Astrocyte of the cerebellum (primary cell): ENCODE data around the gene ATP5ME.

Experiments
- DNase-seq: peaks from one replicate; pipeline ENCODE4 v3.0.0-alpha.2; 2011; ENCODE audit warnings: low read depth
- H3K4me3 ChIP-seq: 2 replicates; pipeline ENCODE4 v1.5.1; 2011; ENCODE audit warnings: mild to moderate bottlenecking, low read depth, low read length, moderate library complexity
- CTCF ChIP-seq: IDR thresholded peaks from 2 replicates; pipeline ENCODE4 v1.5.1; 2012; ENCODE audit warnings: low read length, low read depth, moderate library complexity, mild to moderate bottlenecking; ENCODE audit errors: missing control alignments
- in situ Hi-C: cut with HindIII; loops from 2 replicates; pipeline ENCODE4 v1.10.0; 2017; ENCODE audit warnings: low sequenced_read_pairs

Gene ATP5ME

DNA sequence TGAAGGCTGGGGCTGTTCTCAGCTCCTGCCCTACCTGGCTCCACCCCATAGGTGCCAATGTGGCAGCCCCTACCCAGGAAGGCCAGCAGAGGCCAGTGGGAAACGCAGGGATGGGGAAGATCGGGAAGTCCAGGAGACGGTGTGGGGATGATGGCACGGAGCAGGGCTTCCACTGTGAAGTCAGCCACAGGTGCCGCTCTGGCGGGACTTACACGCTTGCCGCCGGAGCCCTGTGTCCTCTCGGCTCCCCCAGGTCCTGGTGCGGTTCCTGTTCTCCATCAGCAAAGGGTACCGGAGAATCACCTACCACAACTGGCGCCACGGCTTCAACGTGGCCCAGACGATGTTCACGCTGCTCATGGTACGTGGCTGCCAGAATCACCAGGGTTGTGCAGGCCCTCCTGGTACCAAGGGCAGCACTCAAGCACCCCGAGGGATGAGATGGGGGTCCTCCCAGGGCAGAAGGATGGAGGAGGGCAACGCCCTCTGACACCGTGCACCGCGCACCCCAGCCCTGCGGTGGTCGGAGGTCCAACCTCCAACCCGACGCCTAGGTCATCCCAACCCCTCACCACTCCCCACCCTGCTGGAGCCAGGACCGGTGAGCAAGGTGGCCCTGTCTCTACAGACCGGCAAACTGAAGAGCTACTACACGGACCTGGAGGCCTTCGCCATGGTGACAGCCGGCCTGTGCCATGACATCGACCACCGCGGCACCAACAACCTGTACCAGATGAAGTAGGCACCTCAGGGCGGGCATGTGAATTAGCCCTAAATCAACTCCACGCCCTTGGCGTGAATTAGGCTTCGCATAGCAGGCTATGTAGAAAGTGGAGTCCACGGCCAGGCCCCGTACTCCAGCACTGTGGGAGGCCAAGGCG, 12.0 kb downstream of the ATP5ME start:
- in situ Hi-C loops: no loop called here
- no peak for TF ChIP-seq CTCF
- H3K4me3 ChIP-seq: no peak overlapping the region
- no peak for DNase-seq

DNA sequence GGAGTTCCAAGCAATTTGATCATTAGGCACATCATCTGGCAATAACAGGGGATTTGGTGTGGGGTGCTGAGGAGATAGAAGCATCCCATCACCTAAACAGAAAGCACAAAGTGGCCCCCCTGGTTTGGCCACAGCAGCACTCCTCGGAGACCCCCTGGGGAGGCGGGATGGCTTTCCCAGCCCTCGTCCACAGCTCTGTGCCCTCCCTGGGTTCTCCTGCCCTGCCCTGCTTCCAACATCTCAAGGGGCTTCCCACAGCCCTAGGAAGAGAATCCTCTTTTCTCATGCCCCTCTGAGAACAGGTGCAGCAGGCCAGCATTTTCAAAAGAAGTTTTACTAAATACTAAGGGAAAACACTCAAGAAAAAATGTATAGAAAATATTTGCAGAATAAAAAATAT, 12.8 kb downstream of the ATP5ME start:
- no peak for TF ChIP-seq CTCF
- in situ Hi-C loops: no loop called here
- DNase-seq: no peak
- H3K4me3 ChIP-seq: no peak overlapping the region

GRCh38 chr4:660401-660800, 13.7 kb downstream of the ATP5ME start:
- H3K4me3 ChIP-seq: no peak overlapping the region
- in situ Hi-C loops: no loop called here
- DNase-seq: no peak
- no peak for TF ChIP-seq CTCF

DNA sequence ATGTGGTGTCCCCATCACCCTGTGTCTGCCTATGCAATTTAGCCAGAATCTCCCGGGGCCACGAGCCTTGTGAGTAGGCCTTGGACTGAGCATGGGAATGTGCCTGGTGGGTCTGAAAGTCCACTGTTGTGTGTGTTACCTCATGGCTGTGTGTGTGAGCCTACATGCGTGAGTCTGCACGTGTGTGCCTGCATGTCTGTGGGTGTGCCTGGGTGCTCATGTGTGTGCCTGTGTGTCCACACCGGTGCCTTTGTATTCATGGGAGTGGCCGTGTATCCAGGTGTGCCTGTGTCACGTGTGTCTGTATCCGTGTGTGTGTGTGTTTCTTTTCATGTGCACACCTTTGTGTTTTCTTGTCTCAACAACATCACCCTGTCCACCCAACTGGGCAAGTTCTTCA, 14.2 kb downstream of the ATP5ME start:
- TF ChIP-seq CTCF: no peak
- no peak for DNase-seq

DNA sequence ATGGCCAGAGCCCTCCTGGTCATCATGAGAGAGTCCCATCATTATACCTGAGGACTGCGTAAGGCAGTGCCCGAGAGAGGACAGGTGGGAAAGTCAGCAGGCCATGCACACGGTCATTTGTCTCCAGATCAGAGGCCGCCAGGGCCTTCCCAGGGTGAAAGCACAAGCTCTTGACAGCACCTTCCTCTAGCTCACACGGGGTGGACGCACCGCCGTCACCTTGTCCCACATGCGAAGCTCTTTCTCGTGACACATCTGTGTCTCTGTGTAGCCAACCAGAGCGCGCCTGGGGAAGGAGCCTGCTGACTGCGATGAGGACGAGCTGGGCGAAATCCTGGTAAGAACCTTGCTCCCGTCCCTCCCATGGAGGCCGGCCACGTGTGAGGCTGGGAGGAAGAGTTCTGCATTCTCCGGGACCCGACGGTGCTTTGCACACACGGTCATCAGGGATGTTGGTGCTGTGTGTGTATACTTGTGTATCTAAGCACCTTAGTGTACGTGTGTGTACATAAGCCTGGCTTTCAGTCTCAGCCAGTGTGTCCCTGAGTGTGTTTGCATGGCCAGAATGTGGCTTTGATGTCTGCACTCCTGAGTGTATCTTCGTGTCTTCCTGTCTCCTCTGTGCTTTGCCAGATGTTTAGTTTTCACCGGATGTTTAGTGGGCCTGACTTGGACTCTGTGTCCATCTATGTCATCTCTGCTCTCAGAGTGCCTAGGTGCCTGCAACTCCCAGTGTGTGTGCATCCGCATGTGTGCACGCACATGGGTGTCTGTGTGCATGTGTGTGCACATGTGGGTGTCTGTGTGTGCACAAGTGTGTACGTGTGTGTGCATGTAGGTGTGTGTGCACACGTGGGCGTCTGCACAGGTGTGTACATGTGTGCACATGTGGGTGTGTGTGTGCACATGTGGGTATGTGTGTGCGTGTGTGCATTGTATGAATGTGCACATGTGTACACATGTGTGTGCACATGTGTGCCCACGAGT, 15.1 kb downstream of the ATP5ME start:
- no peak for DNase-seq
- in situ Hi-C loops: no loop called here
- TF ChIP-seq CTCF: no peak
- no peak overlapping the region for H3K4me3 ChIP-seq

More for the DNA sequence above, 14.2 kb downstream of the ATP5ME start:
- in situ Hi-C loops: no loop called here
- H3K4me3 ChIP-seq: no peak overlapping the region

- TF ChIP-seq CTCF: no peak
- in situ Hi-C loops: no loop called here
- no peak overlapping the region for H3K4me3 ChIP-seq
- no peak for DNase-seq
These were observed 16.0 kb downstream of the ATP5ME start for GRCh38 chr4:657834-658667.
